GDM1 (cell line): ENCODE measurements around the gene USP49.
"Not testable (repeated sequence)": the region's sequence is repeated elsewhere in the genome, so short reads cannot be mapped to it uniquely, and the experiment has no call there.

Source experiments
- DNase-seq: peaks from one replicate; lab custom pipeline; 2025; lab: John Stamatoyannopoulos, UW

The USP49 gene

GRCh38 chr6:41779788-41780550, 115.2 kb downstream of the USP49 start, which contains the start of gene FRS3:
Gene FRS3, minus strand, starts transcription at chr6:41779900. Its CDS starts 2,913 bp downstream, at chr6:41776987.
- DNase-seq = peak; percentile 94

GRCh38 chr6:41779336-41779735, 115.8 kb downstream of the USP49 start:
- DNase-seq = no peak

DNA sequence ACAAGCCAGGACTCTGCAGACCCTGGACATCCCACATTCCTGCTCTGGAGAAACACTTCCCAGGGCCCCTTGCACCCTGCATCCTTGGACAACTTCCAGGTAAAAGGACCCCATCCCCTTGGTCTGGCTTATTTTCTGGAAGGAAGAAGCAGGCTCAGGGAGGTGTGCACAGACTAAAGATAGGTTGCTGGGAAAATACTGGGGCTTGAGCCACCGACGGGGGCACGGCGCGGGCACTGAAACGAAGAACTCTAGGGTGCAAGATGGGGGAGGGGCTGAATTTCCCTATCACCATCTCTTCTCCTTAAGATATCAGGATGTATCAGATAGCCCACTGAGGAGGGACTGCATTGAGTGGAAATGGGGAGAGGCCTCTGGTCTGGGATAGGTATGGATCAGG, 116.3 kb downstream of the USP49 start:
- DNase-seq = no peak

DNA sequence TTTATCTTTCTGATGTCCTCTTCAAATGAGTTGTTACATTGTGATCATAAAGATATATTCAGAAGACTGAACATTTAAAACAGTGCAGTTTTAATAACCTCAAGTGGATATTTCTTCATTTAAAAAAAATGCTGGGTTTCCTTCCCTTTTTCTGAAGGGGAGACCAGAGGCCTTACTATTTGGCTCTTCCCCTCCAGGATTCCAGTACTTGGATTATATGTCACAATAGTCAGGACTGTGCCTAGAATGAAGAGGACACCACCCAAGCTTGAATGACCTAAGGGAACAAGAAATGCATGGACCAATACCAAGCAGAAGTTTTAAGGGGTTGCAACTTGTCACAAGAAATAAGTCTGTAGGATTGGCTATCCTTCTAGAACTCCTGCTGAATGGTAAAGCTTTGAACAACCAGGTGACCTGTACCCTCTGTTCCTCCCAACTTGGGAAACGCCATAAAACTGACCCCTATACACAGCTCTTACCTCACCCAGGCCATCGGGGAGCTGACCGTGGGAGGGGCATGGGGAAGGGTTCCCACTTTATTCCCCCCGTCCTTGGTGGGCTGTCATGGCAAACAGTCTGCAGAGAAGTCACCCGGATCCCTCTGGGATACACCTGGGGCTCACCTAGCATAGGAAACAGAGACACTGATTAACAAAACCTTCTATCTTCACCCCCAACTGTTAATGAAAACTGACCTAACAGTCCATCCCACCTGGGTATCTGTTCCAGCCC, 117.5 kb downstream of the USP49 start:
- peak; percentile 34 for DNase-seq

DNA sequence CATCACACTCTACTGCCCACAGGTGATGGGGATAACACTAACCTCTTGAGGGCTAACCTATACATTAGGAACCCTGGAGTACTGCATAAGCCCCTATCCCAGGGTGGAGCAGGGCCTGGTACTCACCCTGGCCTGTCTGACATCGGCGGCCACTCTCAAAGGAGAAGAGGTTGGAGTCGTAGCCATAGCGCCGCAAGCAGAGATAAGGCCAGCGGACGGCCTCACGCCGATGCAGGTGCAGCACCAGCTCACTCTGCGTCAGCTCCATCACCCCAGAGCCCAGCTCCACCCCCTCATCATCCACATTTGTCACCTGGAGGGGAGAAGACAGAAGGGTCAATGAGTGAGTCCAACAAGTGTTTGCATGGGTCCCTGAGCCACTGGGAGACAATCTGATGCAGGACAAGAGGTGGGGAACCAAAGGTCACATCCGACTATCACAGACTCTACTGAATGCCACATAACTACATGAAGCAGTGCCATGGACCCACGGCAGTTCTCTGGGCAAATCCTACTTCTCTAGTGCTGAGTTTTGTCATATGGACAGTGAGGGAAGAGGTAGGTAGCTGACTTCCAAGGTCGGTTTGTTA, 119.8 kb downstream of the USP49 start:
- no peak for DNase-seq

DNA sequence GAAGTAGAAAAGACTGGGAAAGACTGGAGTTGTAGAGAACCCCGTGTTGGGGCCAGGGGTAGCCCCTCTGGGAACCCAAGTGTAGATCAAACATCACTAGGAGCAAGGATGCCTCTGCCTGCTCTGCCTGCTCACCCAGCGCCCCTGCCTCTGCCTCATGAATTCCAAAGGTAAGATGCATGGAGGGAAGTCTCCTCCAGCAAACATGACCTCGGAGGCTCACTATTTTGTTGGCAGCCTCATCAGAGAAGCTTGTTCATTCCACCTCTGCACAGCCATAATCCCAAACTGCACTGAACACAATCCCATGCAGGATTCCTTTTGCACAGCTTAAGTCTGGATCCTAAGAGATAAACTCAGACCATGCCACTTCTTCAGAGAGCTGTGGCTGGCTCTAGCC, 120.3 kb downstream of the USP49 start:
- no peak for DNase-seq

- DNase-seq = no peak
These were observed 123.9 kb downstream of the USP49 start for GRCh38 chr6:41771058-41771983.

DNA sequence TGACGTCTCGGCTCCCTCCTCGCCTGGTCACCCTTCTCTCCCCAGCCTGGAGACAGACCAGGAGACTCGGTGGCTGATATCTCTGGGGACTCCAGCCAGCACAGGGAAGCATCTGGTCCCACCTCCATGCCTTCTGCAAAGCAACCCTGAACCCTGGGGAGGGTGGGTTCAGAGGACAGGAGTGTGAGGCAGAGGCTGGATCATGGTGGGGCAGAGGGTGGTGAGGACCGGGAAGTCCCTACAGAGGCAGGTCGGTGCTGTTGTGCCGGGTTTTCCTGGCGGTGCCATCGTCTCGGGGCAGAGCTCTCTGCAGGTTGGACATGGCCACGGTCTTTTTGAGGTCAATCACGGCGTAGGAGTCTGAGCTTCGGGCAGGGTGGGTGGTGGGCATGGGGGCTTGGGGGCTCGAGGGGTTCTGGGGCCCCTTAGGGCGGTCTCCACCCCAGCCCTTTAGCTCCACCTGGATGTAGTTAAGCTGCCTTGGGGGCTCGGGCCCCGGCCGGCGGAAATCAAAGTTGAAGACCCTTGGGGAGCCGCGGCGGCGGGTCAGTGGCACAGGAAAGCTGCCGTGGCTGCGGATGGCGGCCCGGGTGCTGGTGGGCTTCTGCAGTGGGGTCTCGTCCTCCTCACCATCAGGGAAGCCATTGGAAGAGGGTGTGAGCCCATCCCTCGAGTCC, 124.7 kb downstream of the USP49 start:
- no peak for DNase-seq

DNA sequence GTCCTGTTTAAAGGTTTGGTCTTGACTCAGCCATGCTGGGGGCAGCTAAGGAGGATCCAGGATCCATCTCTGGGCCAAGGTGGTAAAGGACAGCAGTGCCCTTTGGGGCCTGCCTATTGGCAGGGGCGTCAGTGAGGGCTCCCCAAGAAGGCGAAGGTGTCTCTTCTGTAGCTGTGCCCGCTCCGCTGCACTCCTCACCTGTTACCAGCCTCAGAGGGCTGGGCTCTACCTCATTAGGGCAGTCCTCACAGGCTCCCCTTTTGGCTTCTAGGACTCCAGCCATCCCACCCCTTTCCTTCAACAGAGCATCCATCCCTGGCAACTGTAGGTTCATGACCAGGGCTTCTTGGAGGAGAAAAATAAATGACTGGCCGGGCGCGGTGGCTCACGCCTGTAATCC, 125.8 kb downstream of the USP49 start:
- no peak for DNase-seq

DNA sequence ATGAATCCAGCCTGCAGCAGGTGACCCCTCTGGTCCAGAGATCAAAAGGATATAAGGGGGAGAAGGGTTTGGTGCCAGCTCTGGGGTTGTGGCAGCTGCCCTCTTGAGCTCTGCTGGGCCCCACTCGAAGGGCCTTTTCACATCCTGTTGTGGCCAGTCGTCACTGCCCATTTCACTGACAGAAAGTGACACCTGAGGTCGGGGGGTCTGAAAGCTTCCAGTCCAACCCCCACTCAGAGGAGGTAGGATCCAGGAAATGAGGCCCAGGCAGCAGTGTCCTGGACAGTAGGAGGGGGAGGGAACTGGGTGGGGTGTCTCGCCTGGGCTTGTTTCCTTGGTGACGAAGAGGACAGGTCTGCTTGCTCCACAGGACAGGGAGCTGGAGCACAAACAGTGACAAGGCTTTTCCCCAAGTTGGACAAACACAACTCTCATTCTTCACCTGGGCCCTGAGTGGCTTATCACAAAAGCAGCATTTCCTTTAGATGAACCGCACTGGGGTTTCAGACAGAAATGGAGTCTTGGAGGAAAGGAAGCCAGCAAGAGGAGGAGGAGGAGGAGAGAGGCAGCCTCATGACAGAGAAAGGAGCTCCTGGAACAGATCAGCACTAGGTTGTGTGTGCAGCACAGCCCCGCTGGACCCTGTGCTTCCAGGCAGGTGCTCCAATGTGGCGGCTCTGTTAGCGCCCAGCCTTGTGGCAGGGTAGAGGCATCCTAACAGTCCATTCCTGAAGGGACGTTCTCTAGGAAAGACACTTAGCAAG, 126.4 kb downstream of the USP49 start:
- DNase-seq = peak; percentile 38

- peak; percentile 27 for DNase-seq
These were observed 127.9 kb downstream of the USP49 start for GRCh38 chr6:41767112-41767833.

DNA sequence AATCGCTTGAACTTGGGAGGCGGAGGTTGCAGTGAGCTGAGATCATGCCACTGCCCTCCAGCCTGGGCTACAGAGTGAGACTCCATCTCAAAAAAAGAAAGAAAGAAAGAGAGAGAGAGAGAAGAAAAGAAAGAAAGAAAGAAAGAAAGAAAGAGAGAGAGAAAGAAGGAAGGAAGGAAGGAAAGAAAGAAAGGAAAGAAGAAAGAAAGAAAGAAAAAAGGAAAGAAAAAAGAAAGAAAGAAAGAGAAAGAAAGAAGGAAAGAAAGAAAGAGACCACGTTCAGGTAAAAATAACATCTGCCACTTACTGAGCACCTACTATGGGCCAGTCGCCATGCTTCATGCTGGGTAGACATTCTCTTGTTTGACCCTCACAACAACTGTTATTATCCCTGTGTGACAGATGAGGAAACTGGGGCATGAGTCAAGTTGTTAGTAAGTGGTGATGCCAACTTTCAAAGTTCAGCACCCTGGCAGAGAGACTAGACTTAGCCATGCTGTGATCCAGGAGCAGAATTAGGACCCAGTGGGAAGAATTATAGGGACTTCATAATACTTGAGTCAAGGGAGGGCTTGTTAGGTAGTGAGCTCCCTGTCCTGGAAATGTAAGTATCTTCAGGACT, 129.0 kb downstream of the USP49 start:
- not testable (repeated sequence) for DNase-seq

DNA sequence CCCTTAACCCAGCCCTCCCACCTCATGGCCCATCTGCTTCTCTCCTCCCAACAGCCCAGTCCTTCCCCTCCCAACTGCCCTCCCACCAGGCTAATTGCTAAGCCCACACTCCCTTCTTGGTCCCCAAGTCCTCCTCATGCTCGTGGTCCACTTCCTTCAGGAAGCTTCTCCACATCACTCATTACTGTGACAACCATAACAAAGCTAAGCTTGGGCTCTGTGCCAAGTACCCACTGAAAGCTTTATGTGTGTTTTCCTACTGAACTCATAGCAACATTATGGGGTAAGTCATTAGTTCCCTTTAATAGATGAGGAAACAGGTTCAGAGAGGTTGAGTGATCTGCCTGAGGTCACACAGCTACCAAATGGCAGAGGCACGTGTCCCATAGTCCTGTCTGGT, 131.7 kb downstream of the USP49 start:
- DNase-seq = no peak

DNA sequence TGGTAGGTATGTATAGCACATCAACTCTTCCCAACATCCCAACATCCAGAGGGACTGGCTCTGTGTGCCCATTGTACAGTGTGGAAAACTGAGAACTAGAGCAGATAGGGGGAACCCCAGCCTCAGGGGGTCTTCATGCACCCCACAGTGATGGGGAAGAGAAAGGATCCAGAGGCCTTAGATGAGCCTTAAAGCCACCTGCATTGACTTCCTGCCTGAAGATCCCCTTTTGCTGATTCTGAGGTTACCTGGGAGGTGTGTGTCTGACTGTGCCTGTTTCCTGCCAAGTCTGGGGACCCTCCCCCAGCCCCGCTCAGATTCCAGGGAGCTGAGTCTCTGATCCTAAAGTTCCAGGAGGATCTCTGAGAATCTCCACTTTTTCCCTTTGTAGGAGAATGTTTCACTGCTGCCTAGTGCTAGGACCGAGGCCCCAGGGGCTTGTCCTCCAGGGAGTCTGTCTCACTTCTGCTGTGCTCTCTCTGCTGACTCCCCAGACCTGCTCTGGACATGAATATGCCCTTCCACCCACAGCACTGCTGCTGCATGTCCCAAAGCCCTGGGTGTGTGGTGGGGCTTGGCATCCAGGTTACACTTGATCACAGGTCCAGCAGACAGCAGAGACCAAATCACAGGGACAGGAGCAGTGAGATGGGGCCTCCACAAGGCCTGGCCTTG, 135.1 kb downstream of the USP49 start:
- no peak for DNase-seq

DNA sequence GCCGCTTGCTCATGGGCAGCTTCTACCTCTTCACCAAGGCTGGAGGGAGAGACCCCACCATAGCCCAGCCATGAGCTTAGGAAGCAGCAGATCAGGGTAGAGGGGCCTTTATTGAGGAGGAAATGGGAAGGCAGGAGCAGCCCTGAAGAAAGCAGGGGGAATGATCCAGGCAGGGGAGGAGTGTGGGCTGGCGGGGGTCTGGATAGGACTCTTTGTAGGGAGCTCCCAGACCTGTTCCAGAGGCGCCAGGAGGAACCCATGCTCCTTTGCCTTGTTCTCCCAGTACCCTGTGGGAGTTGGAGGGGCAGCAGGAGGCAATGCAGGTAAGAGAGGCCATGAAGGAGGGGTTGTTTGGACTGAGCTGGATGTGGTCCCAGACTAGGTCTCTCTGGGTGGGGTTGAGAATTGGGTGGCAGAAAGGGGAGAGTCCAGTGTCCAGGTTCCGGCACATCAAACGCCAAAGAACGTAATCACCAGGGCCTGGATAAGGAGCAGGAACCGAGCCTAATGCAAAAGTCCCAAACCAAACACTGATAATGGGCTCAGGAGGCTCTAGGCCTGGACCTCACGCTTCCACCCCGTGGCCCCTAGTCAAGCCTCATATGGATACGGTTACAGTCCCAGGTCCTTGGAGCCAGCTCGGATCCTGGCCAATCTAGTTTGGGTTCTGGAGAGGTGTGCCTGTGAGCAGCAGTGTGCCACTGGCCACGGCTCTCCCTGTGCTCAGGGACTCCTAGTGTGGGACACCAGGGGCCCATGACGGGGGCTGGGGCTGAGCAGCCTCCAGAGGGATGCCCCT, 135.9 kb downstream of the USP49 start:
- no peak for DNase-seq

GRCh38 chr6:41758641-41759035, 136.5 kb downstream of the USP49 start:
- DNase-seq = no peak

DNA sequence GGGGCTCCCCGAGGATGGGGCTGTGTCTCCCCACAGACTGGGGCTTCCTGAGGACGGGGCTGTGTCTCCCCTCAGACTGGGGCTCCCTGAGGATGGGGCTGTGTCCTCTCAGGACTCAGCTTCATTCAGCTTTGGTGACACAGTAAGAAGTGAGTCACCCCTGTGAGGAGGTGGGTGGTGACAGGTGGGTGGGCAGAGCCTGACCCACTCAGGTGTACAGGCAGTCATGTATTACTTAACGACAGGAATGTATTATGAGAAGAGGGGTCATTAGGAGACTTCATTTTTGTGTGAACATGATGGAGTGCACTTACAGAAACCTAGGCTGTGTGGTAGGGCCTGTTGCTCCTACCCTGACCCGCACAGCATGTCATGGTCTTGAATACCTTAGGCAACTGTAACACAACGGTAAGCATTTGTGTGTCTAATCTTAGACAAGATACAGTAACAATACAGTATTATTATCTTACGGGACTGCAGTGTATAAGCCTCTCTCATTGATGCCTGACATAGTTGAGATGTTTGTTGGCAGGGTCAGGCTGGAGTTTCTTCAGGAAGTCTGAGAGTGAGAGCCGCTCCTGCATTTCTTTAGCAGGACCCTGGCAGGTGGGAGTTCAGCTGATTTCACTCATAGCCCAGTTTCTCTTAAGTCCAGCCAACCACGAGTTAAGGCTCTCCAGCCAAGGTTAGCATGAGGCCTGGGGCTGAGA, 137.1 kb downstream of the USP49 start:
- DNase-seq = no peak
